CD4-positive, alpha-beta T cell treated with Interferon gamma for 1 hour (primary cell): Measurements from ENCODE around the gene TVP23C.
"Not testable (repeated sequence)": the region's sequence is repeated elsewhere in the genome, so short reads cannot be mapped to it uniquely, and the experiment has no call there.

ENCODE experiments used
- DNase-seq: peaks from one replicate; pipeline ENCODE4 v3.0.0-alpha.2; 2020

TVP23C gene

GRCh38 chr17:15526292-15527218 lies 36.7 kb downstream of the TVP23C start:
- not testable (repeated sequence) for DNase-seq

DNA sequence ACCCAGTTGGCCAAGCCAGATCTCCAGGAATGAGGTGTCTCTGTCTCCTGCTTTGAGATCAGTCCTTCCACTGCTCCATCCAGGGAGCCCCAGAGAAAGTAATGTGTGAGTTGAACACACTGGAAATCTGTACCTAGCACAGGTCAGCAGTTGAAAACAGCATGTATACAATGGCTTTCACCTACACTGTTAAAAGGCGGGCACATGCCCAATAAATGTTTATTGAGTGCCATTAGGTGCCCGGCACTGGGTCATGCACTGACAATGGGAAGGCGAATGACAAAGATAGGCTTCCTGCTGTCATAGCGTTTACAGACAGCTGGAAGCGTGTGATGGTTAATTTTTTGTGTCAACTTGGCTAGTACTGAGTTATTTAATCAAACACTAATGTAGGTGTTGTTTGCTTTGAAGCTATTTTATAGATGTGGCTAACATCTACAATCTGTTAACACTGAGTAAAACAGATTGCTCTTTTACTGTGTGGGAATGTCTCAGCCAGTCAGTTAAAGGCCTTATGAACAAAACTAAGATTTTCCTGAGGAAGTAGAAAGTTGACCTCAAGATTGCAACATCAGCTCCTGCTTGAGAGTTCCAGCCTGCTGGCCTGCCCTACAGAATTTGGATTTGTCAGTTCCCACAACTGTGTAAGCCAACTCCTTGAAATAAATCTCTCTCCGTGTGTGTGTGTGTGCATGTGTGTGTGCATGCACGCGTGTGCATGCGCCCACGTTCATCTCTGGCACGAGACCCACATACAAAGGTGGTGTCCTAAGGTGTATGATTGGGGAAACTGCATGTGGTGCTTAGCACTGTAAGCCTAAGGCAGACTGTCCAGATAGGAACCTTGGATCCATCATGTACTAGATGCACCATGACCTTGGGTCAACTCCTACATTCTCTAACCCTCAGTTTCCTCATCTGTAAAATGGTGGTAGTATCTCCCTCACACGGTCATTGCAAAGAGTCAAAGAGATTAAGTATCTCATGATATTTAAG lies 38.0 kb downstream of the TVP23C start:
- DNase-seq: not testable (repeated sequence)

DNA sequence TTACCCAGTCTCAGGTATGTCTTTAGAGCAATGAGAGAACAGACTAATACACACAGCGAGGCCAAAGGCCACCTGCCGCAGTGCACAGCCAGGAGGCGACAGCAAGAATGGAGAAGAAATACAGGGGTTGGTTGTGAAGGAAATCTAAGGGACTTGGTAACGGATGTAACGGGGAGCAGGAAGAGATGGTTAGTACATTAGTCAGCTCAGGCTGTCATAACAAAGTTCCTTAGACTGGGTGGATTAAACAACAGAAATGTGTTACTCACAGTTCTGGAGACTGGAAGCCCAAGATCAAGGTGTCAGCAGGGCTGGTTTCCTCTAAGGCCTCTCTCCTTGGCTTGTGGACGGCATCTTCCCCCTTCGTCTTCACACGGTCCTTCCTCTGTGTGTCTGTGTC lies 47.1 kb downstream of the TVP23C start:
- no peak for DNase-seq

- no peak for DNase-seq
Observed at GRCh38 chr17:15514469-15514868, 48.8 kb downstream of the TVP23C start.

DNA sequence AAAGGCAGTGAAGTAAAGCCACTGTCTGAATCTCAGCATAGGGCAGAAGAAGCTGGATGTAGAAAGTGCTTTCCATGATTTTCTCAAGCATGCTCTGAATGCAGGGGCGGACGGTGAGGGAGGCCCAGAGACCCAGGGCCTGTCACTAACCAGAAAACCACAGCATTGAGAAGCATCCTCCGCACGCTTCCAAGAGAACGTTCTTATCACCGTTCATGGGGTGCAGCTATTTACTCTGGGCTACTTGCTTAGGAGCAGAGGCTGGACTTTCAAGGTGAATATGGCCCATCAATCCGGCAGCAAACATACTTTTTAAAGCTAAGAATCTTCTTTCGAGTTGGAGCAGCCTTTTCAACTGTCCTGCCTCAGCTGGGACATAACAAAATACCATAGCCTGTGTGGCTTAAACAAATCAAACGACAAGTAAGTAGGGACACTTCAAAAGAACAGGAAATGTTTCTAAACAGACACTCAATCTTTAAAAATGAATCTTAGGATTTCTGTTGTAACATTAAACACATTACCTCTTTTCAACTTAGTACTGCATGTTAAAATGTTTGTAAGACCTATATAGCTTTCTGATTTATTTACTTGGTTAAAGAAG lies 49.3 kb downstream of the TVP23C start:
- no peak for DNase-seq

- DNase-seq: no peak
Observed at GRCh38 chr17:15513058-15513791, 50.1 kb downstream of the TVP23C start.

GRCh38 chr17:15512071-15512709 lies 51.1 kb downstream of the TVP23C start:
- DNase-seq: no peak

DNA sequence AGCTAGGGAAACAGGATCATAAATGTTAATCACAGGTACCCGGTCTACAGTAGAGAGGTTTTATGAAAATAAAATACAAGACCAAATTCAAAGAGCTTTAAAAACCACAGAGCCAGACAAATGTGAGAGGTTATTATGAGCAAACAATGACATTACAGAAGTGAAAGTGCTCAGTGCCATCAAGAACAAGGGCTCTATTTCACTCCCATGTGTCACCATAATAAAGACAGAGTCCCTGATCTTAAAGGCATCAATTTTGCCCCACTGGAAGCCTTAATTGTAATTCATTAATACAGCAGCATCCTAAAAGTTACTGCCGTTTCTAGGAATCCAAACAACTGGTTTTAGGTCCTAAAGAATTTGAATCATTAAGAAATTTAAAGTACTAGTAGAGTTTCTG lies 52.1 kb downstream of the TVP23C start:
- no peak for DNase-seq

DNA sequence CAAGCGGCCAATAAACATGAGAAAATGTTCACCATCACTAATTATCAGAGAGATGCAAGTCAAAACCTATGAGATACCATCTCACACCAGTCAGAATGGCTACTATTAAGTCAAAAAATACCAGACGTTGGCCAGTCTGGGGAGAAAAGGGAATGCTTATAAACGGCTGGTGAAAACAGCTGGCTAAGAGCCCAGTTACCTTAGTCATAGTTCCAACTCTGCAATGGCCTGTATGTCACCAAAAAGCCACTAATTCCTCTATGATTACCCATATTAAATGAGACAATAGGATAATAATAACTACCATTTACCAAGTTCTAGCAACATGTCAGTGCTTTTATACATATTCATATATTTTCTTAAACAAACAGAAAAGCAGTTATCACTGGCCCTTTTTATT lies 52.9 kb downstream of the TVP23C start:
- no peak for DNase-seq

GRCh38 chr17:15509095-15509494 lies 54.2 kb downstream of the TVP23C start:
- DNase-seq: no peak

GRCh38 chr17:15508466-15508865 lies 54.8 kb downstream of the TVP23C start:
- no peak for DNase-seq

DNA sequence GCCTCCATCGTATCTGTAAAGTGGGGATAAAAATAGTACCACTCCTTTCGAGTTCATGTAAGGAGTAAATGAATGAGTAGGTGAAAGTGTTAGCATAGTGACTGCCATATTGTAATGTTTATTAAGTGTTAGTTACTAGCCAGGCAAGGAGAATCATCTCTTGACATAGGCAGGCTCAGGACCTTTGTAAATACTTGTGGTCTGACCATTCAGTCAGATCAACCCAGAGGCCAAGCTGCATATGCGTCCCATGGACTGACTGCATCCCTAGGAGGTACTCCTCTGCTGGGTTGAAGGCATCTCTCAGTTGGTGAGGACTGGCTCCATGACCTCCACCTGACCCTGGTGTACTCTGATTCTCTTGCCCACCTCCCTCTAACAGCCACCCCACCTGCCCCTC lies 55.4 kb downstream of the TVP23C start:
- no peak for DNase-seq

DNA sequence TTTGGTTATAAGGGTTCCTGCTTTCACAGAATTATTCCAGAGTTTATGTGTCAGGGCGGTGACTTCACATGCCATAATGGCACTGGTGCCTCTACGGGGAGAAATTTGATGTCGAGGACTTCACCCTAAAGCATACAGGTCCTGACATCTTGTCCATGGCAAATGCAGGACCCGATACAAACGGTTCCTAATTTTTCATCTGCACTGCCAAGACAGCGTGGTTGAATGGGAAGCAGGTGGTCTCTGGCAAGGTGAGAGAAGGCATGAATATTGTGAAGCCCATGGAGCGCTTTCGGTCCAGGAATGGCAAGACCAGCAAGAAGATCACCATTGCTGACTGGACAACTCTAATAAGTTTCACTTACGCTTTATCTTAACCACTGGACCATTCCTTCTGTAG lies 56.3 kb downstream of the TVP23C start:
- no peak for DNase-seq

- not testable (repeated sequence) for DNase-seq
Observed at GRCh38 chr17:15505708-15506107, 57.6 kb downstream of the TVP23C start.

GRCh38 chr17:15503731-15504130 lies 59.6 kb downstream of the TVP23C start:
- no peak for DNase-seq

GRCh38 chr17:15502369-15503112 lies 60.7 kb downstream of the TVP23C start:
- DNase-seq: peak; percentile 65

DNA sequence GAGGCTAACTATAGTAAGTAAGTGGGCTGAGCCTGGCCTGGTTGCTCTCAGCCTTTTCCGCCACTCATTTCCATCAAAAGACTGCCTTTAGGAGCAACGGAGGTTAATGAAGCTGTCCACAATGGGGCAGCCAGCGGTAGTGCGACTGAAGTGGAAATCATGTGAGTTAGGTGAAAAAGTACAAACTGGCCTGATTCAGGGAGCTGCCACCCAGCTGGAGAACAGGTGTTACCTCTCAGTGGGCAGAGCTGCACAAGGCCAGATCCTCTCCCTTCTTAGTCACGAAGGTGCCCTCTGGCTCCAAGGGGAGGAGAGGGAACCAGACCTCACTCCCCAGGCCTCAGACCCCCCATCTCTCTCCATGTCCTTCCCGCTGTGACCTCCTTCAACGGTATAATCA lies 61.5 kb downstream of the TVP23C start:
- DNase-seq: no peak

DNA sequence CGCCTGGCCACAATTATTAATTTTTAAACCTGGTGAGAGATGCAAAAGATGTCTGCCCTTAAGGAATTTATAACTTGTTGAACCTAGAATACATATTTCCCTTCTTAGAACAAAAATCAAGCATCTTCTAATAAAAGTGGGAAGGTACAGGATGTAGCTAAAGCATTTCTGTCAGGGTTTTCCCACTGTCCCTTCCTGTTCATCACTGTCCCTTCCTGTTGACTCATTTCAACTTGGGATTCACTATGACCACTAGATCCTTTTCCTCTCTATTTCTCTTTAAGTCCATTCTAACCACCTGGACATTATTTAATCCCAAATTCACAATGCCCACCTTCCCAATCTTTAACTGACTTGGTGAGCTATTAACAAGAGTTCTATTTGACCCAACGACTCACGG lies 62.0 kb downstream of the TVP23C start:
- DNase-seq: no peak

GRCh38 chr17:15498107-15498506 lies 65.2 kb downstream of the TVP23C start:
- DNase-seq: no peak

DNA sequence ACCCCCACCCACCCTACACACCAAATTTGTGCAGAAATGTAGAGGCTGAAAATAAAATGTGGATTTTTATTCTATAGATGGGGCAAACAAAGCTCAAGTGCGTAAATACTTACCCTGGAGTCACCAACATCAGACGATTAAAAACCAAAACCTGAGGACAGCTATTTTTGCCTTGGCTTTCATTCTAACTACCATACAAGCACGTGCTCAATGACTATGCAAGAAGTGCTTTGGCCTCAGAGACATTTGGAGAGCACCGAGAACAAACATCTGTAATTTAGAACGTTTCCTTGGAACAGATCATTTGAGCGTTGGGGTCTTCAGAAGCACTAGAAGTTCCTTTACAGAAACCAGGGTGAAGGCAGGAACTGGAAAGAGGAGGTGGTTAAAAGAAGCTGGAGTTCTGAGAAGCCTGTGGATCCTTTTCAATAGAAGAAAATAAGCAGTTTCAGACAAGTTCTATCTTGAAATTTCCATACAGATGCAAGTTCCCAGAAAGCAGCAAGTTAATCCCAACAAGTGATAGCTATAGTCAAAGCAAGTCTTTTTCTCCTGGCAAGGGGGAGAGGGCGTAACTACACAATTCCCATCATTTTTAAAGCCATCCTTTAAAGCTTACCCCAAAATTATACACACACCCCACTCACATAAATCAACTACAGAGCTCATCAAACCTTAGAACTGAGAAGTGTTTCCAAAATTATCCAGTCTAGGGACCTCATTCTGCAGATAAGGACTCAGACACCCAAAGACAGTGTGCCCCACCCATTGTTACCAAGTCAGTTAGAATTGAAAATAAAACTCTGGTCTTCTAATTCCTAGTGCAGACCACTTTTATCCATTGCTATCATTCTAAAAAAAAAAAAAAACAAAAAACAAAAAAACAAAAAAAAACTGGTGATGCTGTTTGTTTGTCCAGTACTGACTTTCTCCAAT lies 66.3 kb downstream of the TVP23C start:
- no peak for DNase-seq
